ENCODE results near the gene TRIM9.

The TRIM9 gene

GRCh38 chr14:51094901-51095853, at the start of gene TRIM9:
TSS of gene TRIM9 (minus strand) at chr14:51095105. CDS start at chr14:51094939, 166 bp downstream.
- DNase-seq = peak; percentile 92

- DNase-seq = no peak
These were observed 46.0 kb upstream of the TRIM9 start for GRCh38 chr14:51140856-51141255.

- DNase-seq = no peak
These were observed 45.4 kb upstream of the TRIM9 start for GRCh38 chr14:51140338-51140737.

GRCh38 chr14:51139121-51139681, 44.3 kb upstream of the TRIM9 start:
- DNase-seq = no peak

- no peak for DNase-seq
These were observed 43.6 kb upstream of the TRIM9 start for GRCh38 chr14:51138404-51139103.

- DNase-seq = no peak
These were observed 36.6 kb upstream of the TRIM9 start for GRCh38 chr14:51131516-51131915.

- DNase-seq = no peak
These were observed 34.2 kb upstream of the TRIM9 start for GRCh38 chr14:51129130-51129529.

- no peak for DNase-seq
These were observed 29.1 kb upstream of the TRIM9 start for GRCh38 chr14:51124029-51124428.

GRCh38 chr14:51121096-51121495, 26.2 kb upstream of the TRIM9 start:
- DNase-seq = no peak

- no peak for DNase-seq
These were observed 24.6 kb upstream of the TRIM9 start for GRCh38 chr14:51119411-51120051.

GRCh38 chr14:51118993-51119392, 24.1 kb upstream of the TRIM9 start:
- no peak for DNase-seq

GRCh38 chr14:51117593-51117992, 22.7 kb upstream of the TRIM9 start:
- no peak for DNase-seq

- no peak for DNase-seq
These were observed 21.8 kb upstream of the TRIM9 start for GRCh38 chr14:51116682-51117081.

- no peak for DNase-seq
These were observed 14.7 kb upstream of the TRIM9 start for GRCh38 chr14:51109651-51110050.

GRCh38 chr14:51107801-51108200, 12.9 kb upstream of the TRIM9 start:
- DNase-seq = no peak

GRCh38 chr14:51104467-51104866, 9.6 kb upstream of the TRIM9 start:
- no peak for DNase-seq

- DNase-seq = no peak
These were observed 2.4 kb upstream of the TRIM9 start for GRCh38 chr14:51097287-51097686.

GRCh38 chr14:51096870-51097269, 2.0 kb upstream of the TRIM9 start:
- no peak for DNase-seq

GRCh38 chr14:51095854-51096823, 1.2 kb upstream of the TRIM9 start:
- DNase-seq = peak; percentile 19

- DNase-seq = peak; percentile 33
These were observed 553 bp downstream of the TRIM9 start for GRCh38 chr14:51094282-51094821.
